GM12874 (cell line): Measurements from ENCODE around the gene AQP6.
A peak's percentile ranks its signal among the peaks of the same experiment; 100 is the strongest.

ENCODE experiments used
- TF ChIP-seq, protein P1 (sequence below): IDR thresholded peaks from 2 replicates; pipeline ENCODE4 v1.5.1; 2011; ENCODE audit warnings: low read depth, mild to moderate bottlenecking, control low read depth, low read length, moderate library complexity; ENCODE audit not compliant: insufficient read depth

Gene AQP6

GRCh38 chr12:49966511-49967041, 6.2 kb upstream of the AQP6 start:
- TF ChIP-seq, protein P1, sequence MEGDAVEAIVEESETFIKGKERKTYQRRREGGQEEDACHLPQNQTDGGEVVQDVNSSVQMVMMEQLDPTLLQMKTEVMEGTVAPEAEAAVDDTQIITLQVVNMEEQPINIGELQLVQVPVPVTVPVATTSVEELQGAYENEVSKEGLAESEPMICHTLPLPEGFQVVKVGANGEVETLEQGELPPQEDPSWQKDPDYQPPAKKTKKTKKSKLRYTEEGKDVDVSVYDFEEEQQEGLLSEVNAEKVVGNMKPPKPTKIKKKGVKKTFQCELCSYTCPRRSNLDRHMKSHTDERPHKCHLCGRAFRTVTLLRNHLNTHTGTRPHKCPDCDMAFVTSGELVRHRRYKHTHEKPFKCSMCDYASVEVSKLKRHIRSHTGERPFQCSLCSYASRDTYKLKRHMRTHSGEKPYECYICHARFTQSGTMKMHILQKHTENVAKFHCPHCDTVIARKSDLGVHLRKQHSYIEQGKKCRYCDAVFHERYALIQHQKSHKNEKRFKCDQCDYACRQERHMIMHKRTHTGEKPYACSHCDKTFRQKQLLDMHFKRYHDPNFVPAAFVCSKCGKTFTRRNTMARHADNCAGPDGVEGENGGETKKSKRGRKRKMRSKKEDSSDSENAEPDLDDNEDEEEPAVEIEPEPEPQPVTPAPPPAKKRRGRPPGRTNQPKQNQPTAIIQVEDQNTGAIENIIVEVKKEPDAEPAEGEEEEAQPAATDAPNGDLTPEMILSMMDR = no peak

- TF ChIP-seq, protein P1 = peak; percentile 97
Measured at GRCh38 chr12:49967042-49967776, 5.5 kb upstream of the AQP6 start.

DNA sequence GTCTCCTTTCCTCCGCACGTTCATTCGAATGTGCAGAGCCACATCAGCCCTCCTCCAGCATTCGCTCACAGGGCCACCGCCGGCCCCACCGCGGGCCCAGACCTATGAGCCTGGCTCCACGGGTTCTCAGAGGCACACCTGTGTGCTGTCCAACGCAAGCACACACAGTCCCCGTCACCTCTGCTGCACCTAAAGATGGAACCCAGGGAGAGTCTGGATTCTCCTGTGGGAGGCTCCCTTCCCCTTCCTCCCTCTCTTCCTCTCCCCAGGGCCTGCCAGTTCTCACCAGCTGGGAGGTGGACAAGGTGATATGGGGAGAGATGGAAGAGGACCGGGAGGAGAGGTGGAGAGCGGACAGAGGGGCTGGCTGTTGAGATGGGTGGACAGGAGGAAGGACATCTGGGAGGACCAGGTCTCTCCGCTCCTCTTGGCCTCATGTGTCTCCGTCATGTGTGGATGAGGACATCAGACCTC, 4.9 kb upstream of the AQP6 start:
- TF ChIP-seq, protein P1 = no peak

- TF ChIP-seq, protein P1 = no peak
Measured at GRCh38 chr12:49968471-49968870, 4.3 kb upstream of the AQP6 start.

DNA sequence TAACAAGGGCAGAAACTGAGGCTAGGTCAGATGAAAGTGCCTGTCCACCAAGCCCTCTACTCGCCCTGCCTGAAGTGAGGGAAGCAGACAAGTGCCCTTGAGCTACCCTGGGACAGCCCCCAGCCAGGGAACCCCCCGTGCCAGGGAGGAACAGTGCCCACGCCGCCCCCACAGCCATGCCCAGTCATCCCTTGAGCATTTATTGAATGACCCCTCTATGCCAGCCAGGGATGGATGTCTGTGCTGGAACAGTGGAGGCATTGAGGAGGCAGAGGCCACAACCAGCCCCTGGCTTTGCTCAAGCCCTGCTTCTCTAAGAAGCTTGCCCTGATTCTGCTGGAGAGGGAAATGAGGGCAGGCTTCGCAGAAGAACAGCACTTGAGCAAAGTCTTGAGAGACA, 3.7 kb upstream of the AQP6 start:
- TF ChIP-seq, protein P1 = no peak

GRCh38 chr12:49969651-49970429, 2.9 kb upstream of the AQP6 start:
- TF ChIP-seq, protein P1 = no peak

GRCh38 chr12:49970658-49971057, 2.1 kb upstream of the AQP6 start:
- TF ChIP-seq, protein P1 = no peak
